Measurements from ENCODE around the gene NOP14.

DNA sequence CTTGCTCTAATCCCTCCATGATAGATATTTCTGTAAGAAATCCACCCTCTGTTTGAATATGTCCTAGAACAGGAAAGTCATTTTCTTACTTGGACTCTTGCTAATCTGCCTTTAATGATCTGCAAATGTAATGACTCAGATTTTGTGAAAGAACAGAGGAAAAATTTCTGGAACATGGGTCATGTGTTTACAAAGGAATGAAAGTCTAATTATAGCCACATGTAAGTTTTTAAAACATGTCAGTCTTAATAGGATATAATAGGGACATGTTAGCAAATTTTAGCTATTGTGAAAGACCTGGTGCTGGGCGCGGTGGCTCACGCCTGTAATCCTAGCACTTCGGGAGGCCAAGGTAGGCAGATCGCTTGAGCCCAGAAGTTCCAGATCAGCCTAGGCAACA lies 47.8 kb upstream of the NOP14 start:
- TF ChIP-seq FOXM1 (IDR thresholded peaks at IDR 0.05; ENCODE audit: borderline replicate concordance) (no peak), NFRKB (IDR thresholded peaks at IDR 0.05) (no peak), SUZ12 (IDR thresholded peaks at IDR 0.05) (no peak), ZNF384 (IDR thresholded peaks at IDR 0.05) (no peak), FOXK2 (IDR thresholded peaks at IDR 0.05) (no peak)
- TF ChIP-seq, protein P1, sequence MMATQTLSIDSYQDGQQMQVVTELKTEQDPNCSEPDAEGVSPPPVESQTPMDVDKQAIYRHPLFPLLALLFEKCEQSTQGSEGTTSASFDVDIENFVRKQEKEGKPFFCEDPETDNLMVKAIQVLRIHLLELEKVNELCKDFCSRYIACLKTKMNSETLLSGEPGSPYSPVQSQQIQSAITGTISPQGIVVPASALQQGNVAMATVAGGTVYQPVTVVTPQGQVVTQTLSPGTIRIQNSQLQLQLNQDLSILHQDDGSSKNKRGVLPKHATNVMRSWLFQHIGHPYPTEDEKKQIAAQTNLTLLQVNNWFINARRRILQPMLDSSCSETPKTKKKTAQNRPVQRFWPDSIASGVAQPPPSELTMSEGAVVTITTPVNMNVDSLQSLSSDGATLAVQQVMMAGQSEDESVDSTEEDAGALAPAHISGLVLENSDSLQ (IDR thresholded peaks at IDR 0.05): no peak
